Activated naive CD8-positive, alpha-beta T cell treated with anti-CD3 and anti-CD28 coated beads, Interleukin-2, amount 50 U/mL, for 24 hours (primary cell): ENCODE results near the gene UBE2M.

ENCODE experiments used
- ATAC-seq: fragments of 150-1000 bp; cut with Tn5 transposase; one replicate; pipeline ENCODE4 v1.10.0; 2021
- DNase-seq: peaks from one replicate; pipeline ENCODE4 v3.0.0; 2021
- H3K27ac Mint-ChIP-seq: one replicate; pipeline ENCODE4 v1.8.0; 2021; ENCODE audit warnings: mild to moderate bottlenecking, mixed read lengths
- H3K27me3 Mint-ChIP-seq: one replicate; pipeline ENCODE4 v1.8.0; 2021; ENCODE audit warnings: mixed read lengths
- H3K36me3 Mint-ChIP-seq: one replicate; pipeline ENCODE4 v1.8.0; 2021; ENCODE audit warnings: low read depth, mixed read lengths
- H3K4me1 Mint-ChIP-seq: one replicate; pipeline ENCODE4 v1.8.0; 2021; ENCODE audit warnings: mixed read lengths
- H3K4me3 Mint-ChIP-seq: one replicate; pipeline ENCODE4 v1.8.0; 2021; ENCODE audit warnings: mild to moderate bottlenecking, moderate library complexity, mixed read lengths
- H3K9me3 Mint-ChIP-seq: one replicate; pipeline ENCODE4 v1.8.0; 2021; ENCODE audit warnings: mixed read lengths

Gene UBE2M

GRCh38 chr19:58553799-58554493 is 4.5 kb downstream of the UBE2M start:
- DNase-seq (no peak), ATAC-seq (no peak)
- Mint-ChIP-seq H3K4me3 (peak overlapping the region; percentile 99), H3K27me3 (peaks cover 2% of the 10 kb centered on the region), H3K4me1 (peaks cover 58% of the 10 kb centered on the region), H3K9me3 (no peaks in the 10 kb centered on the region), H3K36me3 (peaks cover 71% of the 10 kb centered on the region), H3K27ac (peak overlapping the region; percentile 98)

- DNase-seq (no peak), ATAC-seq (no peak)
- Mint-ChIP-seq H3K9me3 (no peaks in the 10 kb centered on the region), H3K27ac (peak overlapping the region; percentile 69), H3K27me3 (no peaks in the 10 kb centered on the region), H3K4me1 (peaks cover 58% of the 10 kb centered on the region), H3K36me3 (peaks cover 73% of the 10 kb centered on the region), H3K4me3 (peak overlapping the region; percentile 99)
Observed at GRCh38 chr19:58552655-58553054, 5.8 kb downstream of the UBE2M start.

- peaks cover 58% of the 10 kb centered on the region for H3K4me1 Mint-ChIP-seq
Observed at GRCh38 chr19:58551577-58552471, 6.6 kb downstream of the UBE2M start.

GRCh38 chr19:58551123-58551497 is 7.3 kb downstream of the UBE2M start:
- H3K9me3 Mint-ChIP-seq: no peaks in the 10 kb centered on the region
- no peak for DNase-seq

More at GRCh38 chr19:58551577-58552471, 6.6 kb downstream of the UBE2M start:
- peaks cover 74% of the 10 kb centered on the region for H3K36me3 Mint-ChIP-seq
- no peaks in the 10 kb centered on the region for H3K27me3 Mint-ChIP-seq
- ATAC-seq (no peak), DNase-seq (no peak)
- no peak overlapping the region for H3K4me3 Mint-ChIP-seq
- H3K27ac Mint-ChIP-seq: no peak overlapping the region
- H3K9me3 Mint-ChIP-seq: no peaks in the 10 kb centered on the region

GRCh38 chr19:58550362-58551122 is 7.9 kb downstream of the UBE2M start:
- ATAC-seq (no peak), DNase-seq (no peak)
- H3K27me3 Mint-ChIP-seq: no peaks in the 10 kb centered on the region
- H3K4me3 Mint-ChIP-seq: no peak overlapping the region
- peak overlapping the region; percentile 62 for H3K27ac Mint-ChIP-seq
- H3K4me1 Mint-ChIP-seq: peaks cover 62% of the 10 kb centered on the region
- H3K9me3 Mint-ChIP-seq: no peaks in the 10 kb centered on the region
- peaks cover 76% of the 10 kb centered on the region for H3K36me3 Mint-ChIP-seq

More at GRCh38 chr19:58551123-58551497, 7.3 kb downstream of the UBE2M start:
- Mint-ChIP-seq H3K36me3 (peaks cover 74% of the 10 kb centered on the region), H3K27me3 (no peaks in the 10 kb centered on the region), H3K27ac (peak overlapping the region; percentile 62), H3K4me3 (no peak overlapping the region), H3K4me1 (peaks cover 58% of the 10 kb centered on the region)
- no peak for ATAC-seq

GRCh38 chr19:58549664-58550361 is 8.6 kb downstream of the UBE2M start:
- ATAC-seq: no peak
- Mint-ChIP-seq H3K9me3 (no peaks in the 10 kb centered on the region), H3K4me3 (no peak overlapping the region), H3K27me3 (no peaks in the 10 kb centered on the region), H3K4me1 (peaks cover 58% of the 10 kb centered on the region), H3K36me3 (peaks cover 75% of the 10 kb centered on the region), H3K27ac (peak overlapping the region; percentile 59)
- no peak for DNase-seq

- Mint-ChIP-seq H3K4me1 (peaks cover 51% of the 10 kb centered on the region), H3K27me3 (no peaks in the 10 kb centered on the region), H3K36me3 (peaks cover 70% of the 10 kb centered on the region), H3K9me3 (no peaks in the 10 kb centered on the region), H3K4me3 (no peak overlapping the region), H3K27ac (no peak overlapping the region)
- ATAC-seq (no peak), DNase-seq (no peak)
Observed at GRCh38 chr19:58548859-58549663, 9.3 kb downstream of the UBE2M start.

- peak overlapping the region; percentile 96 for H3K4me3 Mint-ChIP-seq
- H3K27ac Mint-ChIP-seq: peak overlapping the region; percentile 75
- peaks cover 7% of the 10 kb centered on the region for H3K27me3 Mint-ChIP-seq
Observed at GRCh38 chr19:58547323-58548312, 10.8 kb downstream of the UBE2M start.

GRCh38 chr19:58546019-58546530 is 12.3 kb downstream of the UBE2M start:
- Mint-ChIP-seq H3K4me3 (peak overlapping the region; percentile 96), H3K36me3 (peaks cover 49% of the 10 kb centered on the region), H3K9me3 (no peaks in the 10 kb centered on the region), H3K27ac (peak overlapping the region; percentile 92), H3K27me3 (peaks cover 8% of the 10 kb centered on the region), H3K4me1 (peaks cover 45% of the 10 kb centered on the region)
- ATAC-seq: no peak
- no peak for DNase-seq

More at GRCh38 chr19:58547323-58548312, 10.8 kb downstream of the UBE2M start:
- no peak for DNase-seq
- no peak for ATAC-seq
- H3K36me3 Mint-ChIP-seq: peaks cover 60% of the 10 kb centered on the region
- no peaks in the 10 kb centered on the region for H3K9me3 Mint-ChIP-seq
- H3K4me1 Mint-ChIP-seq: peaks cover 47% of the 10 kb centered on the region

- ATAC-seq (no peak), DNase-seq (no peak)
- peaks cover 47% of the 10 kb centered on the region for H3K36me3 Mint-ChIP-seq
- H3K27ac Mint-ChIP-seq: peak overlapping the region; percentile 92
- H3K4me3 Mint-ChIP-seq: peak overlapping the region; percentile 96
- peaks cover 44% of the 10 kb centered on the region for H3K4me1 Mint-ChIP-seq
- H3K27me3 Mint-ChIP-seq: peaks cover 9% of the 10 kb centered on the region
- no peaks in the 10 kb centered on the region for H3K9me3 Mint-ChIP-seq
Observed at GRCh38 chr19:58545286-58546018, 13.0 kb downstream of the UBE2M start.

GRCh38 chr19:58544591-58545285 is 13.7 kb downstream of the UBE2M start:
- DNase-seq: peak; percentile 81
- peak overlapping the region; percentile 97 for H3K27ac Mint-ChIP-seq
- peak overlapping the region; percentile 96 for H3K4me3 Mint-ChIP-seq
- H3K9me3 Mint-ChIP-seq: no peaks in the 10 kb centered on the region
- H3K27me3 Mint-ChIP-seq: peaks cover 13% of the 10 kb centered on the region
- peaks cover 41% of the 10 kb centered on the region for H3K4me1 Mint-ChIP-seq
- peak; percentile 34 for ATAC-seq
- H3K36me3 Mint-ChIP-seq: peaks cover 42% of the 10 kb centered on the region
